H1 (cell line): ENCODE results near the gene ATP6V0A1. TPM values are rescaled to one million over a fixed set of nuclear protein-coding genes. Genes with fewer than 3 reads are reported as not detected.

ENCODE experiments used
- CHD7 ChIP-seq: fragments of 300-600 bp; sonication (generic); IDR thresholded peaks from 2 replicates; pipeline ENCODE4 v1.7.1; 2012; ENCODE audit warnings: low read length, moderate library complexity, mild to moderate bottlenecking, inconsistent platforms; ENCODE audit not compliant: insufficient replicate concordance
- CTBP2 ChIP-seq: IDR thresholded peaks from 2 replicates; pipeline ENCODE4 v1.7.0; 2011; ENCODE audit warnings: borderline replicate concordance, mild to moderate bottlenecking, moderate library complexity, mixed read lengths, low read length; ENCODE audit not compliant: insufficient read depth, insufficient read length
- CTCF ChIP-seq, 3 experiments: IDR thresholded peaks; 1 replicate in 2 of 3; 2 replicates in 1 of 3; pipeline versions ENCODE4 v1.5.1 to v1.6.1; 2011; ENCODE audit warnings: low read length in 3 of 3, mild to moderate bottlenecking in 3 of 3, inconsistent platforms in 2 of 3, low read depth in 1 of 3, moderate library complexity in 1 of 3; ENCODE audit not compliant: insufficient read depth in 1 of 3; ENCODE audit errors: control extremely low read depth in 1 of 3
- HDAC6 ChIP-seq: IDR thresholded peaks from one replicate; pipeline ENCODE4 v1.7.1; 2012; ENCODE audit warnings: low read depth, mild to moderate bottlenecking, inconsistent platforms, low read length, moderate library complexity
- POLR2AphosphoS5 ChIP-seq: IDR thresholded peaks from 2 replicates; pipeline ENCODE4 v1.6.1; 2011; ENCODE audit warnings: low read depth, low read length
- RFX5 ChIP-seq: IDR thresholded peaks from 2 replicates; pipeline ENCODE4 v1.6.1; 2011; ENCODE audit warnings: low read depth, low read length, improper control_type of control experiment, borderline replicate concordance
- SP1 ChIP-seq: IDR thresholded peaks from 2 replicates; pipeline ENCODE4 v1.6.1; 2011; ENCODE audit warnings: low read depth, low read length
- TCF12 ChIP-seq: IDR thresholded peaks from 2 replicates; pipeline ENCODE4 v1.6.1; 2011; ENCODE audit warnings: low read depth, mild to moderate bottlenecking, low read length
- polyA plus RNA-seq, 7 experiments: library from polyadenylated mRNA; depleted of rRNA in 3 of 7; stranded (reverse) in 5 of 7; unstranded in 2 of 7; fragments of >200 nt in 5 of 7; fragments of 200-250 nt in 2 of 7; gene quantifications; 1 replicate in 5 of 7; 2 replicates in 1 of 7; 4 replicates in 1 of 7; pipeline versions ENCODE4 v1.2.1 to v1.2.3, GENCODE V29; 2011 to 2013; ENCODE audit warnings: missing spikeins in 2 of 7, mixed read lengths in 2 of 7
- total RNA-seq: library from RNA; stranded (reverse); fragmentation: NEBNext Ultra II Directional; extraction: Animal tissue kit (Norgen Biotek cat#: 25700); gene quantifications from 2 replicates; pipeline ENCODE4 v1.2.1, GENCODE V29; 2021

ATP6V0A1 gene
- total and polyA plus RNA-seq, 2 of the 8 experiments (the other 6 are each of a cell fraction or from before 2014, with no cell fraction given): 55.3 to 63.4 TPM

GRCh38 chr17:42507671-42508070 is 49.0 kb downstream of the ATP6V0A1 start (continued):
- TF ChIP-seq CHD7 (no peak), SP1 (no peak), POLR2AphosphoS5 (no peak), TCF12 (no peak), HDAC6 (no peak), RFX5 (no peak), CTCF (IDR thresholded peaks at IDR 0.05; ENCODE audit: control extremely low read depth in 1 of 3, insufficient read depth in 1 of 3, low read depth in 1 of 3, low read length in 3 of 3) (no peak), CTBP2 (no peak)
